Right lobe of liver (tissue), 6 donors: Measurements from ENCODE around the gene NCAPD3. TPM values are rescaled to one million over a fixed set of nuclear protein-coding genes. Genes with fewer than 3 reads are reported as not detected.
"Not testable (repeated sequence)": the region's sequence is repeated elsewhere in the genome, so short reads cannot be mapped to it uniquely, and the experiment has no call there.

Source experiments
- ATAC-seq, 4 donors: fragments of 200-7000 bp; cut with Tn5 transposase; one replicate each; pipeline ENCODE4 v1.9.1; 2020; ENCODE audit warnings: mild to moderate bottlenecking in 4 of 4, moderate library complexity in 4 of 4
- DNase-seq, 3 donors: peaks; one replicate each; pipeline ENCODE4 v3.0.0-alpha.2; 2020
- H3K27ac ChIP-seq, 3 donors: fragments of 200-600 bp; one replicate each; pipeline ENCODE4 v1.8.0; 2022
- H3K27me3 ChIP-seq, 2 donors: fragments of 200-600 bp; one replicate each; pipeline ENCODE4 v1.8.0; 2022
- H3K36me3 ChIP-seq, 4 donors: fragments of 200-600 bp; sonication (generic) in 1 of 4; one replicate each; pipeline versions ENCODE4 v1.5.1 to v1.8.0; 2017 to 2022; ENCODE audit warnings: control low read depth in 1 of 4
- H3K4me1 ChIP-seq, 4 donors: fragments of 200-600 bp; sonication (generic) in 1 of 4; one replicate each; pipeline versions ENCODE4 v1.5.1 to v1.8.0; 2017 to 2022; ENCODE audit warnings: control low read depth in 1 of 4
- H3K4me3 ChIP-seq, 3 donors: fragments of 200-600 bp; one replicate each; pipeline ENCODE4 v1.8.0; 2022
- H3K9me3 ChIP-seq, 4 donors: fragments of 200-600 bp; sonication (generic) in 1 of 4; one replicate each; pipeline versions ENCODE4 v1.5.1 to v1.8.0; 2017 to 2022; ENCODE audit warnings: control low read depth in 1 of 4
- POLR2A ChIP-seq: fragments of 450-650 bp; IDR thresholded peaks from one replicate; pipeline ENCODE4 v1.6.1; 2017; ENCODE audit warnings: antibody characterized with exemption, mild to moderate bottlenecking
- WGBS: methylation state at CpG from one replicate; pipeline ENCODE4 v1.1.6; 2018; ENCODE audit warnings: low coverage, low lambda C conversion rate; ENCODE audit not compliant: insufficient coverage; ENCODE audit errors: missing lambda C conversion rate; 5-methylcytosine and 5-hydroxymethylcytosine counted together
- intact Hi-C, 2 donors: fragments of 100-400 bp; cut with DNase I; formaldehyde crosslinking; loops; one replicate each; pipeline versions ENCODE4 v1.11.2 to v1.14.1; 2022
- total RNA-seq, 6 experiments: library from RNA; depleted of rRNA in 2 of 6; stranded (reverse); fragments of >200 nt in 2 of 6; fragmentation: NEBNext Ultra II Directional in 3 of 6; extraction: Animal tissue kit (Norgen Biotek cat#: 25700) in 3 of 6; gene quantifications; one replicate each; pipeline versions ENCODE4 v1.1.0 to v1.2.4, GENCODE V29; 2016 to 2023
- TF ChIP-seq, protein P1 (sequence below), 4 donors: fragments of 200-600 bp in 3 of 4; fragments of 450-650 bp in 1 of 4; IDR thresholded peaks; one replicate each; pipeline versions ENCODE4 v1.5.1 to v1.8.0; 2016 to 2022; ENCODE audit warnings: antibody characterized with exemption in 4 of 4, mild to moderate bottlenecking in 2 of 4
- donor health status: DM: no; HTN: yes; CAD: no.
- donor health status: DM: no; HTN: no; CAD: no.
- donor health status: DM: no; HTN: no; CAD: no.
- donor health status: DM: no; HTN: yes; CAD: no.
- donor health status: DM: no; HTN: yes; CAD: no.

The NCAPD3 gene
- total RNA-seq, 6 experiments from 2014 or later, result 11.9 to 21.8 (median 15.5) TPM

DNA sequence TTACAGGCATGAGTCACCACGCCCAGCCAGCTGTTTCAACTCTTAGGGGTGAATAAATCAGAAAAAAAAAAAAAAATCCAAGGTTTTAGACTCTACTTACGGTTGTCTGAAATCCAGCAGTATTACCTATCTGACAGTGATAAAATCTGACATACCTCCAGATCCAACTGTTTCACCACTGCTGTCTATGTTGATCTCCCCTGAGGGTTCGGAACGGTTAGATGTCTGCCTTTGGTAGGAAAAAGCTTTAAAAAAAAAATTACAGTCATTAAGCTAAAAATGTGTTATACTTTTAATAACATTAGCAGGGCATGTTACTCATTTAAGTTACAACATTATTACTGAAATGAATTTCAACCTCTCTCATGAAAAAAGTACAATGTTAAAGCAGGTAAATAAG, 21.1 kb downstream of the NCAPD3 start:
- Histone ChIP-seq H3K36me3 (peaks cover 0 to 58% (median 19%) of the 10 kb centered on the region in 4 donors), H3K27me3 (no peaks in the 10 kb centered on the region)
- WGBS, result 92% methylated on average over 4 of the region's 4 CpGs

GRCh38 chr11:134200688-134201087, 23.1 kb downstream of the NCAPD3 start:
- ATAC-seq (no peak), DNase-seq (no peak)
- intact Hi-C loops, result no loop called here
- Histone ChIP-seq H3K27ac (no peak overlapping the region), H3K27me3 (no peaks in the 10 kb centered on the region), H3K4me3 (no peak overlapping the region), H3K9me3 (no peaks in the 10 kb centered on the region), H3K4me1 (no peaks in the 10 kb centered on the region), H3K36me3 (peaks cover 0 to 50% (median 13%) of the 10 kb centered on the region in 4 donors)
- TF ChIP-seq POLR2A, result no peak
- 90% methylated on average over 6 of the region's 6 CpGs for WGBS

More for the DNA sequence above, 21.1 kb downstream of the NCAPD3 start:
- H3K27ac ChIP-seq, result no peak overlapping the region
- ATAC-seq, result no peak
- no peaks in the 10 kb centered on the region for H3K9me3 ChIP-seq
- H3K4me3 ChIP-seq, result no peak overlapping the region
- TF ChIP-seq POLR2A, result no peak
- TF ChIP-seq, protein P1, sequence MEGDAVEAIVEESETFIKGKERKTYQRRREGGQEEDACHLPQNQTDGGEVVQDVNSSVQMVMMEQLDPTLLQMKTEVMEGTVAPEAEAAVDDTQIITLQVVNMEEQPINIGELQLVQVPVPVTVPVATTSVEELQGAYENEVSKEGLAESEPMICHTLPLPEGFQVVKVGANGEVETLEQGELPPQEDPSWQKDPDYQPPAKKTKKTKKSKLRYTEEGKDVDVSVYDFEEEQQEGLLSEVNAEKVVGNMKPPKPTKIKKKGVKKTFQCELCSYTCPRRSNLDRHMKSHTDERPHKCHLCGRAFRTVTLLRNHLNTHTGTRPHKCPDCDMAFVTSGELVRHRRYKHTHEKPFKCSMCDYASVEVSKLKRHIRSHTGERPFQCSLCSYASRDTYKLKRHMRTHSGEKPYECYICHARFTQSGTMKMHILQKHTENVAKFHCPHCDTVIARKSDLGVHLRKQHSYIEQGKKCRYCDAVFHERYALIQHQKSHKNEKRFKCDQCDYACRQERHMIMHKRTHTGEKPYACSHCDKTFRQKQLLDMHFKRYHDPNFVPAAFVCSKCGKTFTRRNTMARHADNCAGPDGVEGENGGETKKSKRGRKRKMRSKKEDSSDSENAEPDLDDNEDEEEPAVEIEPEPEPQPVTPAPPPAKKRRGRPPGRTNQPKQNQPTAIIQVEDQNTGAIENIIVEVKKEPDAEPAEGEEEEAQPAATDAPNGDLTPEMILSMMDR (IDR thresholded peaks at IDR 0.05), result no peak
- intact Hi-C loops, result no loop called here
- DNase-seq, result no peak
- no peaks in the 10 kb centered on the region for H3K4me1 ChIP-seq

- 94% methylated on average over 9 of the region's 9 CpGs for WGBS
- no peaks in the 10 kb centered on the region for H3K4me1 ChIP-seq
- no peak overlapping the region for H3K4me3 ChIP-seq
- H3K9me3 ChIP-seq, result no peaks in the 10 kb centered on the region
- peaks cover 0 to 41% (median 11%) of the 10 kb centered on the region in 4 donors for H3K36me3 ChIP-seq
- H3K27me3 ChIP-seq, result no peaks in the 10 kb centered on the region
- ATAC-seq (no peak), DNase-seq (no peak)
- intact Hi-C loops, result no loop called here
- no peak overlapping the region for H3K27ac ChIP-seq
- TF ChIP-seq, protein P1 (IDR thresholded peaks at IDR 0.05), result no peak
- TF ChIP-seq POLR2A, result no peak
These were observed 24.2 kb downstream of the NCAPD3 start for GRCh38 chr11:134199531-134199930.

DNA sequence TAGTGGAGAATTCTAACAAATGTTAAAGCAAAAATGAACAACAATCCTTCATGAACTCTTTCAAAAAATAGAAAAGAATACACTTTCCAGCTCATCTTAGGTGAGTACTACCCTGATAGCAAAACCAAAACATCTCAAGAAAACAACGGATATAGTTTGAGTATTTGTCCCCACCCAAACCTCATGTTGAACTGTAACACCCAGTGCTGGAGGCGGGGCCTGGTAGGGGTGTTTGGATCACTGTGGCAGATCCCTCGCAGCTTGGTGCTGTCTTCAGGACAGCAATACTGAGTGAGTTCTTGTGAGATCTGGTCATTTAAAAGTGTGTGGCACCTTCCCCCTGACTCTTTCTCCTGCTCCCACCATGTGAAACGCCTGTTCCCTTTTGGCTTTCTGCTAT, 27.0 kb downstream of the NCAPD3 start:
- Histone ChIP-seq H3K4me3 (no peak overlapping the region), H3K27ac (no peak overlapping the region), H3K27me3 (no peaks in the 10 kb centered on the region), H3K36me3 (peaks cover 0 to 42% (median 8%) of the 10 kb centered on the region in 4 donors), H3K9me3 (no peaks in the 10 kb centered on the region), H3K4me1 (no peaks in the 10 kb centered on the region)
- TF ChIP-seq POLR2A, result no peak
- TF ChIP-seq, protein P1 (IDR thresholded peaks at IDR 0.05), result no peak
- ATAC-seq (no peak), DNase-seq (no peak)
- intact Hi-C loops, result no loop called here
- 86% methylated on average over 2 of the region's 4 CpGs for WGBS

GRCh38 chr11:134188092-134188491, 35.7 kb downstream of the NCAPD3 start:
- H3K27ac ChIP-seq, DNase-seq, ATAC-seq, H3K4me1 ChIP-seq, H3K27me3 ChIP-seq, intact Hi-C loops, H3K4me3 ChIP-seq, H3K9me3 ChIP-seq: not testable (repeated sequence)
- WGBS, result 96% methylated on average over 8 of the region's 8 CpGs
- peaks cover 0 to 56% (median 18%) of the 10 kb centered on the region in 4 donors for H3K36me3 ChIP-seq

DNA sequence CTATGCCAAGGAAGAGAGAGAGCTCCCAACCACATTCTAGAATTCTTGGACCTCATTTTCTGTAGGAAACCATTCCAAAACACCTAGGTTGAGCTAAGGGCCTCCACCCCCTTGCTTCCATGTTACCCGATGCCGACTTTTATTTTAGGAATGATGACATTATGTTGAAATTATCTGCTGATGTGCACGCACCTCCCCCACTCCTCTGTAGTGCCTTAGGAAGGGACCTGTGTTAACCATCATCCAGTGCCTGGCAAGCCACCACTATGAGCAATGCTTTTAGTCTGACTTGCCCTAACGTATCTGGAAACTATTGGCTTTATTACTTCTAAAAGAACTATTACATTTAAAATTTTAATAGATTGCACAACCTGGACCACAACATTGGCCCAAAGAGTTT, 42.1 kb downstream of the NCAPD3 start:
- Histone ChIP-seq H3K4me3 (no peak overlapping the region), H3K4me1 (no peaks in the 10 kb centered on the region), H3K36me3 (peaks cover 0 to 50% (median 13%) of the 10 kb centered on the region in 4 donors), H3K27ac (no peak overlapping the region), H3K9me3 (no peaks in the 10 kb centered on the region), H3K27me3 (no peaks in the 10 kb centered on the region)
- DNase-seq, result no peak
- WGBS, result 98% methylated on average over 4 of the region's 4 CpGs
- no peak for ATAC-seq
- intact Hi-C loops, result no loop called here
- no peak for TF ChIP-seq POLR2A
- TF ChIP-seq, protein P1 (IDR thresholded peaks at IDR 0.05), result no peak
